DND-41 (cell line): ENCODE data around the gene GABRE.

Experiments
- EZH2 ChIP-seq: IDR thresholded peaks from 3 replicates; pipeline ENCODE4 v1.6.1; 2012; ENCODE audit warnings: borderline replicate concordance, low read depth, mild to moderate bottlenecking, moderate library complexity, low read length, inconsistent platforms; ENCODE audit not compliant: severe bottlenecking
- TF ChIP-seq, protein P1 (sequence below): IDR thresholded peaks from 2 replicates; pipeline ENCODE4 v1.5.1; 2012; ENCODE audit warnings: borderline replicate concordance, low read length, moderate library complexity, mild to moderate bottlenecking; ENCODE audit not compliant: poor library complexity, severe bottlenecking; ENCODE audit errors: extremely low read depth

DNA sequence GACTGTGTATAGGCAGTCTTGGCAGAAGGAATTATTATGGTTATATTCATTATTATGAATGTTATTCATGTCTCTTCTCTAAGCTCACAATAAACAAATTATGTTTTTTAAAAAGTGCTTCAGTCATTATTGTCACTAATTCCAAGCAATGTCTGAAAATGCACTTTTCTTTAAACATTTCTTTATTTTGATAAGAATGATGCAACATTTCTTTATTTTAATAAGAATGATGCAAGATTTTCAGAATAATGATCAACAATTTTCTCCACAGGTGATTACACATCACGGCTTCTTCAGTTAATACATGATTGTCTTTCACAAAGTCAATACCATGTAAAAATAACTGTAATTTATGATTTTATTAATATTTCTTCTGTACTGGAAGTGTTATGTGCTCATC is 39.1 kb downstream of the GABRE start:
- TF ChIP-seq EZH2: no peak
- TF ChIP-seq, protein P1, sequence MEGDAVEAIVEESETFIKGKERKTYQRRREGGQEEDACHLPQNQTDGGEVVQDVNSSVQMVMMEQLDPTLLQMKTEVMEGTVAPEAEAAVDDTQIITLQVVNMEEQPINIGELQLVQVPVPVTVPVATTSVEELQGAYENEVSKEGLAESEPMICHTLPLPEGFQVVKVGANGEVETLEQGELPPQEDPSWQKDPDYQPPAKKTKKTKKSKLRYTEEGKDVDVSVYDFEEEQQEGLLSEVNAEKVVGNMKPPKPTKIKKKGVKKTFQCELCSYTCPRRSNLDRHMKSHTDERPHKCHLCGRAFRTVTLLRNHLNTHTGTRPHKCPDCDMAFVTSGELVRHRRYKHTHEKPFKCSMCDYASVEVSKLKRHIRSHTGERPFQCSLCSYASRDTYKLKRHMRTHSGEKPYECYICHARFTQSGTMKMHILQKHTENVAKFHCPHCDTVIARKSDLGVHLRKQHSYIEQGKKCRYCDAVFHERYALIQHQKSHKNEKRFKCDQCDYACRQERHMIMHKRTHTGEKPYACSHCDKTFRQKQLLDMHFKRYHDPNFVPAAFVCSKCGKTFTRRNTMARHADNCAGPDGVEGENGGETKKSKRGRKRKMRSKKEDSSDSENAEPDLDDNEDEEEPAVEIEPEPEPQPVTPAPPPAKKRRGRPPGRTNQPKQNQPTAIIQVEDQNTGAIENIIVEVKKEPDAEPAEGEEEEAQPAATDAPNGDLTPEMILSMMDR: no peak
